ENCODE results near the gene FARP2.

Gene FARP2

DNA sequence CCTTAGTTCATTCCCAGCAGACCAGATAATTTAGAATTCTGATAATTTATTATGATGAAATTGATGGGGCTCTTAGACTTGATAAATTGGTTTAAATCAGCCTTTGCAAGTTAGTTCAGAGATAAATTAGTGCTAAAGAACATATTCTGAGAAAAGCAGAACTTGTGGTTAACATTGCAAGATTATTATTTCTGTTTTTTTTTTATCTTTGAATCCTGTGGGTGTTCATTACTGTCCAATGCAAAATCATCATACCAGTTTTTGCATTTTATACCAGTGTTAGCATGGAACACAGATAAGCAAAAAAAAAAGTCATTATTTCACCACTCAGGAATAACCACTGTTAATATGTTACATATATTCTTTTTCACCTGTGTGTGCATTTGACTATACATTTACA lies 31.3 kb upstream of the FARP2 start:
- no peak overlapping the region for H3K4me3 ChIP-seq (ENCODE audit: low read depth, low read length)
- in situ Hi-C loops (cut with HindIII; ENCODE audit: low sequenced_read_pairs), result no loop called here
- TF ChIP-seq, protein P1, sequence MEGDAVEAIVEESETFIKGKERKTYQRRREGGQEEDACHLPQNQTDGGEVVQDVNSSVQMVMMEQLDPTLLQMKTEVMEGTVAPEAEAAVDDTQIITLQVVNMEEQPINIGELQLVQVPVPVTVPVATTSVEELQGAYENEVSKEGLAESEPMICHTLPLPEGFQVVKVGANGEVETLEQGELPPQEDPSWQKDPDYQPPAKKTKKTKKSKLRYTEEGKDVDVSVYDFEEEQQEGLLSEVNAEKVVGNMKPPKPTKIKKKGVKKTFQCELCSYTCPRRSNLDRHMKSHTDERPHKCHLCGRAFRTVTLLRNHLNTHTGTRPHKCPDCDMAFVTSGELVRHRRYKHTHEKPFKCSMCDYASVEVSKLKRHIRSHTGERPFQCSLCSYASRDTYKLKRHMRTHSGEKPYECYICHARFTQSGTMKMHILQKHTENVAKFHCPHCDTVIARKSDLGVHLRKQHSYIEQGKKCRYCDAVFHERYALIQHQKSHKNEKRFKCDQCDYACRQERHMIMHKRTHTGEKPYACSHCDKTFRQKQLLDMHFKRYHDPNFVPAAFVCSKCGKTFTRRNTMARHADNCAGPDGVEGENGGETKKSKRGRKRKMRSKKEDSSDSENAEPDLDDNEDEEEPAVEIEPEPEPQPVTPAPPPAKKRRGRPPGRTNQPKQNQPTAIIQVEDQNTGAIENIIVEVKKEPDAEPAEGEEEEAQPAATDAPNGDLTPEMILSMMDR (IDR thresholded peaks at IDR 0.05; ENCODE audit: low read depth, low read length), result no peak
- no peak for DNase-seq (ENCODE audit: low read depth, low spot score)

DNA sequence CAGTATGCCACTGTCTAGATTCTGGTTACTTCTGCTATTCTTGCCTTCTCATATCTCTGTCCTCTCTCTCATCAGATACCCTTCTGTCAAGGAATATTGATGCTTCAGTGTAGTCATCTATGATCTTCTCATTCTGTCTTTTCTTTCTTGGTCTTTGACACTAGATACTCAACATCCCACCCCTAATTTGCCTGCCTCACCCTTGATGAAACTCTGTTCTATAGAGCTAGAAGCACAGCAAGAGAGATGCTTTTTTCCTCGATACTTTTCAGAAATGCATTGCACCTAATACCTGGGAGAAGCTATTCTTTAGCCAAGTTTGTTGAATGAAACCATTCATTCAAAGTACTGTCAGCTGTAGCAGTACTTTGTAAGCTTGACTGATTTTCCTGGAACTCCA lies 30.8 kb upstream of the FARP2 start:
- H3K4me3 ChIP-seq (ENCODE audit: low read depth, low read length), result no peak overlapping the region
- TF ChIP-seq, protein P1 (IDR thresholded peaks at IDR 0.05; ENCODE audit: low read depth, low read length), result no peak
- no peak for DNase-seq (ENCODE audit: low read depth, low spot score)
- in situ Hi-C loops (cut with HindIII; ENCODE audit: low sequenced_read_pairs), result no loop called here

GRCh38 chr2:241329669-241330615 lies 26.1 kb upstream of the FARP2 start:
- in situ Hi-C loops (cut with HindIII; ENCODE audit: low sequenced_read_pairs), result no loop called here

DNA sequence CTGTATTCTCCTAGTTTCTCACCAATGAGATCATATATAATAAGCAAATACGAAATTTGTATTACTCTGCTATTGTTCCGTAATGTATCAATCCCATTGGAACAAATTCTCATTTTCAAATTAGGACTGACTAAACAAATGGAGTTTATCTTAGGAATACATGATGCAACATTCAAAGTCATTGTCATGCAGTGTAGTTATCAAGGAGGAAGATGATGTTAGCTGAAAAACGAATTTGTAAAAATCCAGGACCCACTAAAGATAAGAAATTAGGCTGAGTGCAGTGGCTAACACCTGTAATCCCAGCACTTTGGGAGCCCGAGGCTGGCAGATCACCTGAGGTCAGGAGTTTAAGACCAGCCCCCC lies 25.5 kb upstream of the FARP2 start:
- in situ Hi-C loops (cut with HindIII; ENCODE audit: low sequenced_read_pairs), result no loop called here
- TF ChIP-seq, protein P1 (IDR thresholded peaks at IDR 0.05; ENCODE audit: low read depth, low read length), result no peak
- H3K4me3 ChIP-seq (ENCODE audit: low read depth, low read length), result no peak overlapping the region

More at GRCh38 chr2:241329669-241330615, 26.1 kb upstream of the FARP2 start:
- no peak for DNase-seq (ENCODE audit: low read depth, low spot score)
- TF ChIP-seq, protein P1 (IDR thresholded peaks at IDR 0.05; ENCODE audit: low read depth, low read length), result no peak
- no peak overlapping the region for H3K4me3 ChIP-seq (ENCODE audit: low read depth, low read length)

DNA sequence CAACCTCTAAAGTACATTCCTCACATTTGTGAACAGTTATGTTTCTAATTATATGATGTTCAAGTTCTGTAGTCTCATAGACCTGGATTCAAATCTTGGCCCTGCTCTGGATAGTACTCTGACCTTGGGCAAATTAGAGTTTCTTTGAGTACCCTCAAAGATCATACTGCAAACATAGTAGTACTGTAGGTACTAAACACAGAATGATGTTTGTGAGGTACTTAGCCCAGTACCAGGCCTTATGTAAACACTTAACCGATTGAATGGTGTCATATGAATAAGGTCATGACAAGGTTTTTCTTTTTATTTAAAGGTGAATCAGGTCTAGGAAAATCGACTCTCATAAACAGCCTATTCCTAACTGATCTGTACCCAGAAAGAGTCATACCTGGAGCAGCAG lies 21.3 kb upstream of the FARP2 start:
- TF ChIP-seq, protein P1 (IDR thresholded peaks at IDR 0.05; ENCODE audit: low read depth, low read length), result no peak
- DNase-seq (ENCODE audit: low read depth, low spot score), result no peak
- in situ Hi-C loops (cut with HindIII; ENCODE audit: low sequenced_read_pairs), result no loop called here
- no peak overlapping the region for H3K4me3 ChIP-seq (ENCODE audit: low read depth, low read length)

More for the DNA sequence above, 25.5 kb upstream of the FARP2 start:
- DNase-seq (ENCODE audit: low read depth, low spot score), result no peak

- TF ChIP-seq, protein P1 (IDR thresholded peaks at IDR 0.05; ENCODE audit: low read depth, low read length), result no peak
- in situ Hi-C loops (cut with HindIII; ENCODE audit: low sequenced_read_pairs), result no loop called here
- H3K4me3 ChIP-seq (ENCODE audit: low read depth, low read length), result no peak overlapping the region
- DNase-seq (ENCODE audit: low read depth, low spot score), result no peak
Observed at GRCh38 chr2:241339839-241340630, 16.1 kb upstream of the FARP2 start.

All from astrocyte of the spinal cord (primary cell).